Hepatocyte (in vitro differentiated cells): ENCODE data around the gene HNRNPA0. TPM values are rescaled to one million over a fixed set of nuclear protein-coding genes. Genes with fewer than 3 reads are reported as not detected.

Source experiments
- DNase-seq: peaks from one replicate; pipeline ENCODE4 v3.0.0-alpha.2; 2016; ENCODE audit warnings: low spot score
- H2AFZ ChIP-seq: fragments of 200-600 bp; sonication (generic); 2 replicates; pipeline ENCODE4 v1.6.0; 2016; ENCODE audit warnings: antibody characterized with exemption, mild to moderate bottlenecking
- H3K27ac ChIP-seq: fragments of 200-600 bp; sonication (generic); 2 replicates; pipeline ENCODE4 v1.5.1; 2016; ENCODE audit warnings: mild to moderate bottlenecking
- H3K27me3 ChIP-seq: fragments of 200-600 bp; sonication (generic); 2 replicates; pipeline ENCODE4 v1.6.1; 2016
- H3K36me3 ChIP-seq: fragments of 200-600 bp; sonication (generic); replicated peaks from 2 replicates; pipeline ENCODE4 v1.5.1; 2016; ENCODE audit warnings: low read depth; ENCODE audit not compliant: insufficient read depth
- H3K4me1 ChIP-seq: fragments of 200-600 bp; sonication (generic); 2 replicates; pipeline ENCODE4 v1.5.1; 2016; ENCODE audit warnings: mild to moderate bottlenecking, moderate library complexity; ENCODE audit not compliant: insufficient read depth
- H3K4me2 ChIP-seq: fragments of 200-600 bp; sonication (generic); 2 replicates; pipeline ENCODE4 v1.6.0; 2016
- H3K4me3 ChIP-seq: fragments of 200-600 bp; sonication (generic); 2 replicates; pipeline ENCODE4 v1.5.1; 2016; ENCODE audit warnings: mild to moderate bottlenecking
- H3K79me2 ChIP-seq: fragments of 200-600 bp; sonication (generic); 2 replicates; pipeline ENCODE4 v1.6.0; 2017; ENCODE audit warnings: mild to moderate bottlenecking
- H3K9me2 ChIP-seq: fragments of 200-600 bp; sonication (generic); replicated peaks from 2 replicates; pipeline ENCODE4 v1.6.0; 2017; ENCODE audit warnings: mild to moderate bottlenecking; ENCODE audit not compliant: insufficient read depth
- H3K9me3 ChIP-seq: fragments of 200-600 bp; sonication (generic); 2 replicates; pipeline ENCODE4 v1.5.1; 2016; ENCODE audit warnings: low read depth, mild to moderate bottlenecking
- H4K20me1 ChIP-seq: fragments of 200-600 bp; sonication (generic); 2 replicates; pipeline ENCODE4 v1.6.0; 2016; ENCODE audit warnings: mild to moderate bottlenecking; ENCODE audit not compliant: insufficient read depth, poor library complexity, severe bottlenecking
- CTCF ChIP-seq: fragments of 200-600 bp; sonication (generic); IDR thresholded peaks from 2 replicates; pipeline ENCODE4 v1.5.1; 2016; ENCODE audit warnings: antibody characterized with exemption, mild to moderate bottlenecking; ENCODE audit not compliant: poor library complexity
- EZH2 ChIP-seq: fragments of 200-600 bp; sonication (generic); IDR thresholded peaks from 2 replicates; pipeline ENCODE4 v1.6.1; 2016; ENCODE audit warnings: antibody characterized with exemption, mild to moderate bottlenecking, borderline replicate concordance
- EZH2phosphoT487 ChIP-seq: fragments of 200-600 bp; sonication (generic); IDR thresholded peaks from one replicate; pipeline ENCODE4 v1.6.1; 2018; ENCODE audit warnings: antibody characterized with exemption, mild to moderate bottlenecking, low read depth, moderate library complexity; ENCODE audit not compliant: unreplicated experiment, severe bottlenecking
- WGBS: methylation state at CpG from one replicate; pipeline ENCODE4 v1.1.6; 2016; ENCODE audit warnings: low lambda C conversion rate; ENCODE audit errors: missing lambda C conversion rate; 5-methylcytosine and 5-hydroxymethylcytosine counted together
- polyA plus RNA-seq: library from polyadenylated mRNA; unstranded; fragments of >200 nt; fragmentation: Nextera tagmentation; extraction: Ambion mirVana; gene quantifications from 2 replicates; pipeline ENCODE4 v1.2.1, GENCODE V29; 2016
- total RNA-seq: library from RNA; depleted of rRNA; stranded (reverse); fragments of >200 nt; gene quantifications from 2 replicates; pipeline ENCODE4 v1.2.3, GENCODE V29; 2014

HNRNPA0 gene
- total and polyA plus RNA-seq, 2 experiments from 2014 or later, result 15.8 to 30.8 TPM

DNA sequence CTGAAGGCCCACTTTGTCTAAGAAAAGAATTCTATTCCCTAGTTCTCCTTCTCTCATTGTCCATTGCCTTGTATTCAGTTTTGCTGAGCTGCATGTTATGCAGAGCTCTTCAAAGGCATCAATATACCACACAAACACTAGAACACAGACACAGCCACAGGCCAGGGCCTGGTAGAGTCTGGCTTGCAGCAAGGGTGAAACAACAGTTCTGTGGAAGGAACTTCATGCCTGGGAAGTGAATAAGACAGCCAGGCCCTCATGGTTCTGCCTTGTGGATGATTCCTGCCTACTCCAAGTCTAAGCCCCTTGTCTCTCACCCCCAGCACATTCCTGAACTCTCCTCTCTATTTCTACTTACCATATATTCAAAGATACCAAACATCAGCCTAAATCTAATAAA is 49.1 kb downstream of the HNRNPA0 start:
- H4K20me1 ChIP-seq, result no peaks in the 10 kb centered on the region
- DNase-seq, result no peak
- H3K27me3 ChIP-seq, result no peaks in the 10 kb centered on the region
- H3K4me3 ChIP-seq, result no peak overlapping the region
- H3K79me2 ChIP-seq, result no peaks in the 10 kb centered on the region
- no peaks in the 10 kb centered on the region for H3K36me3 ChIP-seq
- TF ChIP-seq EZH2phosphoT487, result no peak
- H3K9me3 ChIP-seq, result no peaks in the 10 kb centered on the region
- no peak overlapping the region for H3K27ac ChIP-seq
- H3K4me2 ChIP-seq, result no peak overlapping the region
- no peaks in the 10 kb centered on the region for H3K9me2 ChIP-seq
- no peak overlapping the region for H2AFZ ChIP-seq
- no peaks in the 10 kb centered on the region for H3K4me1 ChIP-seq

DNA sequence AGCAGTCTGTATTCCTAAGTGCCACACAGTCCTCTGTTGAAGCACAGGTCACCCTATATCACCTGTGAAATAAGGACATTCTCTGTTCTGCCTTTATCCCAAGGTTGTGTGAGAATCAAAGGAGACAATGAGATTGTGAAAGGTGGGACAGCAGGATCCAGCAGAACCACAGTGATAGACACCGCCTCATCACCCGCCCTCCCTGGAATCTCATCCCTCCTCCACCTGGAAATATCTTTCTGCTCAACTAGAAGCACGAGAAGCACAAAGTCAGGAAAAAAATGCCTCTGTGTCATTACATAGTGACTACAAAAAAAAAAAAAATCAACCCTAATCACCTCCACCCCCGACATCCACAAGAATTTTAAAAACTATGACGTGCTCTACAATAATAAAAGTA is 50.6 kb downstream of the HNRNPA0 start:
- Histone ChIP-seq H3K79me2 (no peaks in the 10 kb centered on the region), H3K9me3 (no peaks in the 10 kb centered on the region), H3K4me2 (no peak overlapping the region), H3K27ac (no peak overlapping the region), H3K4me1 (no peaks in the 10 kb centered on the region), H3K27me3 (no peaks in the 10 kb centered on the region), H3K4me3 (no peak overlapping the region), H3K36me3 (no peaks in the 10 kb centered on the region), H3K9me2 (no peaks in the 10 kb centered on the region), H2AFZ (no peak overlapping the region), H4K20me1 (no peaks in the 10 kb centered on the region)
- TF ChIP-seq EZH2phosphoT487 (no peak), CTCF (no peak), EZH2 (no peak)
- DNase-seq, result no peak
- WGBS, result 96% methylated on average over 5 of the region's 5 CpGs

DNA sequence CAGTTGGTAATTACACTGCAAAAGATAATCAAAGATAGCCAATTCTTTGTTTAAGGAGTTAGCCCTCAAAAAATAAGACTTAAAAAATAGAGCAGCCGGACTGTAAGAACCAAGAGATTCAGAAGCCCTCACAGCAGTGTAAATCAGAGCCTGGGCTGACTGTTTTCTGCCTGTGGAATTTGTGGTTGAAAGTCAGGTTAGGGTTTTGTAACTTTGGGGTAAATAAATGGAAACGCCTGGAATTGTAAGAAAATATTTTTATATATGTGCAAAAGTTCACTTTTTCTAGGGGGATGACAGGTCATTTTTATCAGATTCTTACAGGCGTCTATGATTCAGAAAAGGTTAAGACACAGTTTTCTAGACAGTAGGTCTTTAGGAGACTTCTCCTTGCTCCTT is 53.9 kb downstream of the HNRNPA0 start:
- Histone ChIP-seq H3K36me3 (peaks cover 3% of the 10 kb centered on the region), H3K27me3 (no peaks in the 10 kb centered on the region), H3K4me3 (no peak overlapping the region), H3K9me2 (no peaks in the 10 kb centered on the region), H3K4me1 (no peaks in the 10 kb centered on the region), H3K27ac (no peak overlapping the region), H3K9me3 (no peaks in the 10 kb centered on the region), H2AFZ (no peak overlapping the region), H3K4me2 (no peak overlapping the region), H3K79me2 (no peaks in the 10 kb centered on the region), H4K20me1 (no peaks in the 10 kb centered on the region)
- TF ChIP-seq CTCF (no peak), EZH2phosphoT487 (no peak), EZH2 (no peak)
- no peak for DNase-seq
- WGBS, result 88% methylated on average over 3 of the region's 3 CpGs

GRCh38 chr5:137699336-137700281 is 54.6 kb downstream of the HNRNPA0 start:
- TF ChIP-seq CTCF, result no peak
- TF ChIP-seq EZH2, result no peak
- no peak for TF ChIP-seq EZH2phosphoT487
- Histone ChIP-seq H3K79me2 (no peaks in the 10 kb centered on the region), H3K9me2 (no peaks in the 10 kb centered on the region), H3K4me2 (no peak overlapping the region), H3K4me3 (no peak overlapping the region), H2AFZ (no peak overlapping the region), H3K4me1 (no peaks in the 10 kb centered on the region), H3K9me3 (no peaks in the 10 kb centered on the region), H3K27me3 (no peaks in the 10 kb centered on the region), H3K36me3 (peaks cover 3% of the 10 kb centered on the region), H4K20me1 (no peaks in the 10 kb centered on the region), H3K27ac (no peak overlapping the region)
- DNase-seq, result no peak
- 72% methylated on average over 9 of the region's 9 CpGs for WGBS
